Osteoblast (primary cell): ENCODE measurements around the gene MRPL37. TPM values are rescaled to one million over a fixed set of nuclear protein-coding genes. Genes with fewer than 3 reads are reported as not detected.

Source experiments
- DNase-seq: peaks from one replicate; pipeline ENCODE4 v3.0.0; 2011; ENCODE audit warnings: low spot score, mixed read lengths; ENCODE audit not compliant: insufficient read length; ENCODE audit errors: missing footprints
- H2AFZ ChIP-seq: 2 replicates; pipeline ENCODE4 v1.6.0; 2011; ENCODE audit warnings: mild to moderate bottlenecking, low read length
- H3K27ac ChIP-seq: 2 replicates; pipeline ENCODE4 v1.5.1; 2011; ENCODE audit warnings: mild to moderate bottlenecking, low read depth, low read length, moderate library complexity
- H3K27me3 ChIP-seq: 2 replicates; pipeline ENCODE4 v1.6.0; 2012; ENCODE audit warnings: mild to moderate bottlenecking, control low read depth, inconsistent platforms, low read length, moderate library complexity; ENCODE audit not compliant: insufficient read depth
- H3K36me3 ChIP-seq: 2 replicates; pipeline ENCODE4 v1.5.1; 2011; ENCODE audit warnings: mild to moderate bottlenecking, low read length, control low read depth, moderate library complexity; ENCODE audit not compliant: insufficient read depth
- H3K4me1 ChIP-seq: 2 replicates; pipeline ENCODE4 v1.5.1; 2011; ENCODE audit warnings: mild to moderate bottlenecking, low read length, control low read depth, moderate library complexity; ENCODE audit not compliant: insufficient read depth
- H3K4me2 ChIP-seq: 2 replicates; pipeline ENCODE4 v1.6.0; 2011; ENCODE audit warnings: mild to moderate bottlenecking, low read length; ENCODE audit not compliant: insufficient read depth
- H3K4me3 ChIP-seq: fragments of 200-600 bp; sonication (generic); 3 replicates; pipeline ENCODE4 v1.5.1; 2012; ENCODE audit warnings: mild to moderate bottlenecking, low read length, inconsistent platforms; ENCODE audit not compliant: insufficient read depth
- H3K79me2 ChIP-seq: 2 replicates; pipeline ENCODE4 v1.6.0; 2012; ENCODE audit warnings: mild to moderate bottlenecking, low read length, control low read depth, inconsistent platforms; ENCODE audit not compliant: insufficient read depth
- H3K9me3 ChIP-seq: 2 replicates; pipeline ENCODE4 v1.5.1; 2011; ENCODE audit warnings: low read depth, low read length, control low read depth
- H4K20me1 ChIP-seq: 2 replicates; pipeline ENCODE4 v1.6.0; 2012; ENCODE audit warnings: mild to moderate bottlenecking, low read length, control low read depth; ENCODE audit not compliant: insufficient read depth
- CTCF ChIP-seq: IDR thresholded peaks from 2 replicates; pipeline ENCODE4 v1.5.1; 2011; ENCODE audit warnings: mild to moderate bottlenecking, low read depth, low read length, moderate library complexity; ENCODE audit errors: extremely low read depth
- total RNA-seq: library from RNA; depleted of rRNA; stranded (reverse); fragments of >200 nt; gene quantifications from 2 replicates; pipeline ENCODE4 v1.2.3, GENCODE V29; 2012

Gene MRPL37
- total RNA-seq, 1 donor, result 88.7 TPM

GRCh38 chr1:54171606-54172005, 28.4 kb upstream of the MRPL37 start:
- no peaks in the 10 kb centered on the region for H3K36me3 ChIP-seq
- H3K4me2 ChIP-seq, result no peak overlapping the region
- H2AFZ ChIP-seq, result no peak overlapping the region
- H3K9me3 ChIP-seq, result no peaks in the 10 kb centered on the region
- no peak for DNase-seq
- no peaks in the 10 kb centered on the region for H3K79me2 ChIP-seq
- H3K27ac ChIP-seq, result no peak overlapping the region
- no peak overlapping the region for H3K4me3 ChIP-seq
- TF ChIP-seq CTCF, result no peak
- no peaks in the 10 kb centered on the region for H3K4me1 ChIP-seq
- no peaks in the 10 kb centered on the region for H3K27me3 ChIP-seq
- H4K20me1 ChIP-seq, result no peaks in the 10 kb centered on the region

- no peak overlapping the region for H3K27ac ChIP-seq
- H2AFZ ChIP-seq, result no peak overlapping the region
- no peaks in the 10 kb centered on the region for H3K79me2 ChIP-seq
- no peak overlapping the region for H3K4me2 ChIP-seq
- H4K20me1 ChIP-seq, result no peaks in the 10 kb centered on the region
- no peak overlapping the region for H3K4me3 ChIP-seq
- no peaks in the 10 kb centered on the region for H3K9me3 ChIP-seq
- H3K27me3 ChIP-seq, result no peaks in the 10 kb centered on the region
- peak; percentile 85 for DNase-seq
- H3K36me3 ChIP-seq, result no peaks in the 10 kb centered on the region
- H3K4me1 ChIP-seq, result no peaks in the 10 kb centered on the region
- no peak for TF ChIP-seq CTCF
These were observed 27.1 kb upstream of the MRPL37 start for GRCh38 chr1:54172614-54173599.

- Histone ChIP-seq H3K4me1 (no peaks in the 10 kb centered on the region), H3K36me3 (no peaks in the 10 kb centered on the region), H3K27ac (no peak overlapping the region), H4K20me1 (no peaks in the 10 kb centered on the region), H3K4me2 (no peak overlapping the region), H3K4me3 (no peak overlapping the region), H3K79me2 (no peaks in the 10 kb centered on the region), H2AFZ (no peak overlapping the region), H3K9me3 (no peaks in the 10 kb centered on the region), H3K27me3 (no peaks in the 10 kb centered on the region)
- TF ChIP-seq CTCF, result no peak
- DNase-seq, result no peak
These were observed 26.3 kb upstream of the MRPL37 start for GRCh38 chr1:54173681-54174080.

- Histone ChIP-seq H3K27me3 (no peaks in the 10 kb centered on the region), H3K4me3 (no peak overlapping the region), H3K79me2 (no peaks in the 10 kb centered on the region), H3K36me3 (no peaks in the 10 kb centered on the region), H3K27ac (no peak overlapping the region), H3K4me2 (no peak overlapping the region), H3K4me1 (no peaks in the 10 kb centered on the region), H3K9me3 (no peaks in the 10 kb centered on the region), H4K20me1 (no peaks in the 10 kb centered on the region), H2AFZ (no peak overlapping the region)
- TF ChIP-seq CTCF, result no peak
- no peak for DNase-seq
These were observed 25.9 kb upstream of the MRPL37 start for GRCh38 chr1:54174106-54174505.
